ENCODE results near the gene EPS8. TPM values are rescaled to one million over a fixed set of nuclear protein-coding genes. Genes with fewer than 3 reads are reported as not detected.

The EPS8 gene
- total RNA-seq, 2 experiments from 2014 or later: 0.61 to 0.92 TPM

DNA sequence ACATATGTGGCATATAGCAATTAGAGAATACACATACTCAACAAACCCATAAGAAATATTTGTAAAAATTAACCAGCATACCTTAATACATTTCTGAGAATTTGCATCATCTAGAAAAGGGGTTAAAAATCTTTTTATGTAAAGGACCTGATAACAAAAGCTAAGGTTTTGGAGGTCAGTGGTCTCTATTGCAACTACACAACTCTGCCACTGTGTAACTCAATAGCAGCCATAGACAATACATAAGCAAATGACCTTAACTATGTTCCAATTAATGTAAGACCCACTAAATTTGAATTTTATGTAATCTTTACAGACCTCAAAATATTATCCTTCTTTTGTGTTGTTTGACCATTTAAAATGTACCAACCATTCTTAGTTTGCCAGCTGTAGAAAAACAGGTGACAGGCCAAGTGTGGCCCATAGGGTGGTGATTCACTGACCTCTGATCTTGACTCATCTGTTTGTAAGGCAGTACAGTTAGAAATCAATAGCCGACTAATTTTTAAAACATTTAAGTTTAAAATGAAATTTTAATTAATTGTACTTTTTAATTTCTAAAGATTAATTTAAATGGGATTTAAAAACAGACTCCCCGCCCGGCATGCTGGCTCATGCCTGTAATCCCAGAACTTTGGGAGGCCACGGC is 7.4 kb upstream of the EPS8 start:
- H3K36me3 ChIP-seq (ENCODE audit: insufficient read depth, low read length): no peaks in the 10 kb centered on the region
- no TSS peak for BruUV-seq (replicated peaks)
- DNase-seq (ENCODE audit: low spot score): no peak
- TF ChIP-seq EZH2phosphoT487 (IDR thresholded peaks at IDR 0.05; ENCODE audit: borderline replicate concordance, low read depth, low read length): no peak
- TF ChIP-seq, protein P1, sequence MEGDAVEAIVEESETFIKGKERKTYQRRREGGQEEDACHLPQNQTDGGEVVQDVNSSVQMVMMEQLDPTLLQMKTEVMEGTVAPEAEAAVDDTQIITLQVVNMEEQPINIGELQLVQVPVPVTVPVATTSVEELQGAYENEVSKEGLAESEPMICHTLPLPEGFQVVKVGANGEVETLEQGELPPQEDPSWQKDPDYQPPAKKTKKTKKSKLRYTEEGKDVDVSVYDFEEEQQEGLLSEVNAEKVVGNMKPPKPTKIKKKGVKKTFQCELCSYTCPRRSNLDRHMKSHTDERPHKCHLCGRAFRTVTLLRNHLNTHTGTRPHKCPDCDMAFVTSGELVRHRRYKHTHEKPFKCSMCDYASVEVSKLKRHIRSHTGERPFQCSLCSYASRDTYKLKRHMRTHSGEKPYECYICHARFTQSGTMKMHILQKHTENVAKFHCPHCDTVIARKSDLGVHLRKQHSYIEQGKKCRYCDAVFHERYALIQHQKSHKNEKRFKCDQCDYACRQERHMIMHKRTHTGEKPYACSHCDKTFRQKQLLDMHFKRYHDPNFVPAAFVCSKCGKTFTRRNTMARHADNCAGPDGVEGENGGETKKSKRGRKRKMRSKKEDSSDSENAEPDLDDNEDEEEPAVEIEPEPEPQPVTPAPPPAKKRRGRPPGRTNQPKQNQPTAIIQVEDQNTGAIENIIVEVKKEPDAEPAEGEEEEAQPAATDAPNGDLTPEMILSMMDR (conservative IDR thresholded peaks at IDR 0.05; ENCODE audit: low read length): no peak
- H3K4me2 ChIP-seq (ENCODE audit: low read length): no peak overlapping the region
- no peak overlapping the region for H3K27ac ChIP-seq (ENCODE audit: low read depth, low read length, poor library complexity, severe bottlenecking)
- ChIA-PET CTCF (ENCODE audit: unreplicated experiment) (no interaction called here), POLR2A (interaction anchor here (0.6 to 0.9 kb wide), 2 partner anchors 29 to 373 kb away, joined by 3 read pairs; no protein-coding TSS in a partner anchor)
- H2AFZ ChIP-seq (ENCODE audit: low read length): no peak overlapping the region
- H4K20me1 ChIP-seq (ENCODE audit: insufficient read depth, low read length): no peaks in the 10 kb centered on the region
- H3K9me3 ChIP-seq (ENCODE audit: low read length): no peaks in the 10 kb centered on the region
- H3K4me1 ChIP-seq (ENCODE audit: insufficient read depth, low read length, poor library complexity, severe bottlenecking): no peaks in the 10 kb centered on the region
- no peak overlapping the region for H3K4me3 ChIP-seq (ENCODE audit: low read depth, low read length, poor library complexity, severe bottlenecking)
- no peaks in the 10 kb centered on the region for H3K9me2 ChIP-seq (ENCODE audit: insufficient read depth, low read length)
- intact Hi-C loops (cut with micrococcal nuclease; ENCODE audit: unreplicated experiment): no loop called here
- no peaks in the 10 kb centered on the region for H3K79me2 ChIP-seq (ENCODE audit: insufficient read depth, low read depth, low read length)

DNA sequence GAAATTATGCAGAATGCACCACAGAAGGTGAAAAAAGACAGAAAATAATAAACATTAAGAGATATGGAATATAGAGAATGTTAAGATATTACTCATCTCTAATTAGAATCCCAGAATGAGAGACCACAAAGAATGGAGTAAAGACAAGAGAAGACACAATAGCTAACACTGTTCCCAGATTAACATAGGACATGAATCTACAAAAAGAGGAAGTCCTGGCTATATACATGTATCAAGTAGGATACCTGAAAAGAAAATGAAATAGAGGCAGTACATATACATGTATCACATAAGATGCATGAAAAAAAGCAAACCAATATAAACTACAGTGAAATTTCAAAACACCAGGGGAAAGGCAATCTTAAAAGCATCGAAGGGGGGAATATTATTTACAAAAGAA is 5.6 kb upstream of the EPS8 start:
- Histone ChIP-seq H3K4me2 (ENCODE audit: low read length) (no peak overlapping the region), H3K79me2 (ENCODE audit: insufficient read depth, low read depth, low read length) (no peaks in the 10 kb centered on the region), H4K20me1 (ENCODE audit: insufficient read depth, low read length) (no peaks in the 10 kb centered on the region), H3K9me2 (ENCODE audit: insufficient read depth, low read length) (no peaks in the 10 kb centered on the region), H3K4me3 (ENCODE audit: low read depth, low read length, poor library complexity, severe bottlenecking) (no peak overlapping the region), H3K4me1 (ENCODE audit: insufficient read depth, low read length, poor library complexity, severe bottlenecking) (no peaks in the 10 kb centered on the region), H2AFZ (ENCODE audit: low read length) (no peak overlapping the region), H3K9me3 (ENCODE audit: low read length) (no peaks in the 10 kb centered on the region), H3K36me3 (ENCODE audit: insufficient read depth, low read length) (no peaks in the 10 kb centered on the region), H3K27ac (ENCODE audit: low read depth, low read length, poor library complexity, severe bottlenecking) (no peak overlapping the region)
- intact Hi-C loops (cut with micrococcal nuclease; ENCODE audit: unreplicated experiment): no loop called here
- TF ChIP-seq, protein P1 (conservative IDR thresholded peaks at IDR 0.05; ENCODE audit: low read length): no peak
- no peak for TF ChIP-seq EZH2phosphoT487 (IDR thresholded peaks at IDR 0.05; ENCODE audit: borderline replicate concordance, low read depth, low read length)
- DNase-seq (ENCODE audit: low spot score): no peak
- POLR2A ChIA-PET: interaction anchor here (1.3 to 1.5 kb wide), 2 partner anchors 20 to 133 kb away, joined by 3 to 4 read pairs; no protein-coding TSS in a partner anchor
- CTCF ChIA-PET (ENCODE audit: unreplicated experiment): no interaction called here
- no TSS peak for BruUV-seq (replicated peaks)

DNA sequence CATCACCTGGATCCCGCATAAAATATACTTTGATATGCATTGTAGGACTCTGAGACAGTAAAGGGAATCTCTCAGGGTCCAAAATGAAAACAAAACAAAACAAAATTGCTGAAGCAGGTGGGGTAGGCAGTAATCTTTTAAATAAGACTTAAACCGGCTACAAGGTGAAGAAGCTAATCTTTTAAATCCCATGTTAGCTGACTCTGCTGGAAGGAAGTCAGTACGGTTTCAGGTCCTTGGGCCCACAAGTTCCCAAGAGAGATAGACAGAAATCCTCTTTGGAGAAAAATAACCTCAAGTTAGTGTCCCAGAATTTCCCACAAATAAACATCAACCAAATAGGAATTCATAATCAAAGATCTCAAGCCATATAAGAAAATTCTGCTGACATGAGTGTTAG is 5.0 kb upstream of the EPS8 start:
- no peak overlapping the region for H2AFZ ChIP-seq (ENCODE audit: low read length)

More for the DNA sequence above, 5.0 kb upstream of the EPS8 start:
- no TSS peak for BruUV-seq (replicated peaks)
- intact Hi-C loops (cut with micrococcal nuclease; ENCODE audit: unreplicated experiment): no loop called here
- Histone ChIP-seq H3K4me2 (ENCODE audit: low read length) (no peak overlapping the region), H4K20me1 (ENCODE audit: insufficient read depth, low read length) (no peaks in the 10 kb centered on the region), H3K27ac (ENCODE audit: low read depth, low read length, poor library complexity, severe bottlenecking) (no peak overlapping the region), H3K4me1 (ENCODE audit: insufficient read depth, low read length, poor library complexity, severe bottlenecking) (no peaks in the 10 kb centered on the region), H3K79me2 (ENCODE audit: insufficient read depth, low read depth, low read length) (no peaks in the 10 kb centered on the region), H3K4me3 (ENCODE audit: low read depth, low read length, poor library complexity, severe bottlenecking) (no peak overlapping the region), H3K36me3 (ENCODE audit: insufficient read depth, low read length) (no peaks in the 10 kb centered on the region), H3K9me3 (ENCODE audit: low read length) (no peaks in the 10 kb centered on the region), H3K9me2 (ENCODE audit: insufficient read depth, low read length) (no peaks in the 10 kb centered on the region)
- TF ChIP-seq, protein P1 (conservative IDR thresholded peaks at IDR 0.05; ENCODE audit: low read length): no peak
- no peak for TF ChIP-seq EZH2phosphoT487 (IDR thresholded peaks at IDR 0.05; ENCODE audit: borderline replicate concordance, low read depth, low read length)
- DNase-seq (ENCODE audit: low spot score): no peak
- CTCF ChIA-PET (ENCODE audit: unreplicated experiment): no interaction called here
- POLR2A ChIA-PET: interaction anchor here (1.3 to 1.5 kb wide), 2 partner anchors 19 to 133 kb away, joined by 3 to 4 read pairs; no protein-coding TSS in a partner anchor

Measured in OCI-LY7 (cell line).